HepG2 (cell line): ENCODE data around the gene TMEM63B. TPM values are rescaled to one million over a fixed set of nuclear protein-coding genes. Genes with fewer than 3 reads are reported as not detected.

Source experiments
- ATAC-seq: fragments of 200-7000 bp; cut with Tn5 transposase; 3 replicates; pipeline ENCODE4 v1.9.1; 2020; ENCODE audit warnings: mild to moderate bottlenecking, moderate library complexity
- BruUV-seq: library from RNA; stranded (reverse); fragments of 400-500 nt; replicated peaks from 2 replicates; lab custom pipeline; 2021; lab: Mats Ljungman, UMichigan
- CTCF ChIA-PET: fragments of 300-600 bp; formaldehyde crosslinking; extraction: SDS; loops from one replicate; lab custom pipeline; 2021; ENCODE audit warnings: low total read pairs, inconsistent platforms, low intra/inter-chr PET ratio; lab: Yijun Ruan, JAX
- POLR2A ChIA-PET: fragments of 350-600 bp; sonication (Branson Sonifier 250); formaldehyde crosslinking; loops from one replicate; lab custom pipeline; 2020; ENCODE audit warnings: antibody characterized with exemption, inconsistent platforms; lab: Yijun Ruan, JAX
- DNase-seq: peaks from one replicate; pipeline ENCODE4 v3.0.0-alpha.2; 2015; ENCODE audit warnings: low spot score
- FAIRE-seq: peaks from 3 replicates; lab custom pipeline; 2011; peaks lifted over from hg19 to GRCh38; lab: Jason Lieb, UNC
- H2AFZ ChIP-seq: one replicate; pipeline ENCODE4 v1.6.1; 2011; ENCODE audit warnings: low read length, inconsistent platforms
- H3K27ac ChIP-seq: fragments of 300-600 bp; 3 replicates; pipeline ENCODE4 v1.8.0; 2011; ENCODE audit warnings: mixed run types, mild to moderate bottlenecking, mixed read lengths, low read length, inconsistent platforms; ENCODE audit not compliant: insufficient read depth; ENCODE audit errors: extremely low read length
- H3K27me3 ChIP-seq, 2 experiments: fragments of 200-600 bp in 1 of 2; 2 replicates in 1 of 2; 3 replicates in 1 of 2; pipeline versions ENCODE4 v1.6.0 to v1.8.0; 2011; ENCODE audit warnings: low read length in 2 of 2, mild to moderate bottlenecking in 2 of 2, moderate library complexity in 2 of 2, inconsistent platforms in 1 of 2; ENCODE audit not compliant: insufficient read depth in 2 of 2, control insufficient read depth in 1 of 2
- H3K36me3 ChIP-seq, 2 experiments: fragments of 200-600 bp in 1 of 2; replicated peaks in 1 of 2; 2 replicates in 1 of 2; 3 replicates in 1 of 2; pipeline versions ENCODE4 v1.5.1 to v1.8.0; 2011; ENCODE audit warnings: low read length in 2 of 2, inconsistent platforms in 1 of 2; ENCODE audit not compliant: insufficient read depth in 2 of 2, control insufficient read depth in 1 of 2
- H3K4me1 ChIP-seq: 2 replicates; pipeline ENCODE4 v1.5.1; 2012; ENCODE audit warnings: low read length, inconsistent platforms; ENCODE audit not compliant: insufficient read depth
- H3K4me2 ChIP-seq: 2 replicates; pipeline ENCODE4 v1.6.0; 2011; ENCODE audit warnings: low read depth, low read length, inconsistent platforms
- H3K4me3 ChIP-seq, 3 experiments: fragments of 200-600 bp in 1 of 3; sonication (generic), shearing (Covaris generic) in 1 of 3; replicated peaks in 1 of 3; 2 replicates each; pipeline ENCODE4 v1.5.1; 2011 to 2016; ENCODE audit warnings: low read length in 3 of 3, inconsistent platforms in 2 of 3, low read depth in 2 of 3, mild to moderate bottlenecking in 2 of 3, control low read depth in 1 of 3, mixed read lengths in 1 of 3; ENCODE audit not compliant: insufficient read depth in 1 of 3
- H3K79me2 ChIP-seq: one replicate; pipeline ENCODE4 v1.6.1; 2011; ENCODE audit warnings: low read length, inconsistent platforms; ENCODE audit not compliant: insufficient read depth
- H3K9ac ChIP-seq: 2 replicates; pipeline ENCODE4 v1.6.0; 2011; ENCODE audit warnings: mild to moderate bottlenecking, low read depth, low read length, inconsistent platforms; ENCODE audit not compliant: insufficient read depth
- H3K9me3 ChIP-seq: 2 replicates; pipeline ENCODE4 v1.5.1; 2012; ENCODE audit warnings: mild to moderate bottlenecking, low read length
- H4K20me1 ChIP-seq: 2 replicates; pipeline ENCODE4 v1.6.0; 2011; ENCODE audit warnings: inconsistent platforms, mild to moderate bottlenecking, low read length, moderate library complexity; ENCODE audit not compliant: insufficient read depth
- CTCF ChIP-seq: sonication (generic); formaldehyde crosslinking; IDR thresholded peaks from 2 replicates; pipeline ENCODE4 v1.5.0; 2020; ENCODE audit warnings: mild to moderate bottlenecking, missing genetic modification reagents, moderate library complexity
- EEA1 ChIP-seq: sonication (generic); formaldehyde crosslinking; IDR thresholded peaks from 2 replicates; pipeline ENCODE4 v1.5.1; 2020; ENCODE audit warnings: mild to moderate bottlenecking, missing genetic modification reagents, borderline replicate concordance
- EHMT2 ChIP-seq: fragments of 200-600 bp; sonication (generic); IDR thresholded peaks from 2 replicates; pipeline ENCODE4 v1.7.0; 2017; ENCODE audit warnings: antibody characterized with exemption, low read depth, low read length, borderline replicate concordance
- ETV6 ChIP-seq: sonication (generic); formaldehyde crosslinking; conservative IDR thresholded peaks from 2 replicates; pipeline ENCODE4 v1.4.0; 2020; ENCODE audit warnings: missing genetic modification reagents
- HIVEP1 ChIP-seq: sonication (generic); formaldehyde crosslinking; IDR thresholded peaks from 2 replicates; pipeline ENCODE4 v1.4.0; 2020; ENCODE audit warnings: mild to moderate bottlenecking, missing genetic modification reagents
- KMT2A ChIP-seq: sonication (generic); formaldehyde crosslinking; IDR thresholded peaks from 2 replicates; pipeline ENCODE4 v1.4.0; 2020; ENCODE audit warnings: missing genetic modification reagents
- MIXL1 ChIP-seq: IDR thresholded peaks from 2 replicates; pipeline ENCODE4 v1.6.1; 2016
- NONO ChIP-seq, 2 experiments: fragments of 450-650 bp in 1 of 2; sonication (generic) in 1 of 2; formaldehyde crosslinking in 1 of 2; IDR thresholded peaks in 1 of 2; conservative IDR thresholded peaks in 1 of 2; 2 replicates each; pipeline versions ENCODE4 v1.6.1 to v1.8.0; 2017 to 2022; ENCODE audit warnings: mild to moderate bottlenecking in 1 of 2, missing genetic modification reagents in 1 of 2, moderate library complexity in 1 of 2
- NRL ChIP-seq: sonication (generic); formaldehyde crosslinking; IDR thresholded peaks from 2 replicates; pipeline ENCODE4 v1.5.0; 2020; ENCODE audit warnings: missing genetic modification reagents, mild to moderate bottlenecking, moderate library complexity, borderline replicate concordance
- PATZ1 ChIP-seq: sonication (generic); formaldehyde crosslinking; IDR thresholded peaks from 2 replicates; pipeline ENCODE4 v1.4.0; 2020; ENCODE audit warnings: missing genetic modification reagents
- PCBP1 ChIP-seq: fragments of 200-400 bp; formaldehyde crosslinking; IDR thresholded peaks from 2 replicates; pipeline ENCODE4 v1.6.1; 2017; ENCODE audit warnings: mild to moderate bottlenecking, low read depth, low read length, borderline replicate concordance
- TEAD3 ChIP-seq: optimal IDR thresholded peaks from 2 replicates; pipeline ENCODE3; 2016; ENCODE audit warnings: borderline replicate concordance
- THAP7 ChIP-seq: sonication (generic); formaldehyde crosslinking; IDR thresholded peaks from 2 replicates; pipeline ENCODE4 v1.8.1; 2023; ENCODE audit warnings: mild to moderate bottlenecking, missing genetic modification reagents
- ZBTB7B ChIP-seq: sonication (generic); formaldehyde crosslinking; IDR thresholded peaks from 2 replicates; pipeline ENCODE4 v1.4.0; 2020; ENCODE audit warnings: missing genetic modification reagents
- ZKSCAN8 ChIP-seq: IDR thresholded peaks from 2 replicates; pipeline ENCODE4 v1.6.1; 2016; ENCODE audit warnings: borderline replicate concordance, missing genetic modification reagents, missing compliant biosample characterization
- ZNF598 ChIP-seq: sonication (generic); formaldehyde crosslinking; IDR thresholded peaks from 2 replicates; pipeline ENCODE4 v1.5.1; 2020; ENCODE audit warnings: mild to moderate bottlenecking, missing genetic modification reagents, borderline replicate concordance
- WGBS: methylation state at CpG from one replicate; pipeline ENCODE4 v1.1.6; 2017; ENCODE audit warnings: low lambda C conversion rate; 5-methylcytosine and 5-hydroxymethylcytosine counted together
- in situ Hi-C: cut with HindIII; loops from 2 replicates; pipeline ENCODE4 v1.10.0; 2017; ENCODE audit warnings: low pct_unique_long_range_greater_than_20kb; ENCODE audit not compliant: extremely low pct_ligation_motif_present
- intact Hi-C: fragments of 100-400 bp; cut with micrococcal nuclease; formaldehyde crosslinking; loops from one replicate; pipeline ENCODE4 v1.10.0; 2022; ENCODE audit not compliant: unreplicated experiment
- polyA plus RNA-seq, 8 experiments: library from polyadenylated mRNA; depleted of rRNA in 3 of 8; stranded (reverse) in 7 of 8; unstranded in 1 of 8; fragments of >200 nt; fragmentation: Illumina TruSeq in 4 of 8; extraction: Trizol in 4 of 8; gene quantifications; 2 replicates each; pipeline versions ENCODE4 v1.2.1 to v1.2.3, GENCODE V29; 2011 to 2016; ENCODE audit warnings: low read depth in 4 of 8, missing spikeins in 1 of 8, mixed read lengths in 1 of 8; ENCODE audit not compliant: insufficient read depth in 1 of 8
- total RNA-seq, 5 experiments: library from RNA; depleted of rRNA; stranded (reverse); fragments of >200 nt; fragmentation: Illumina TruSeq; extraction: Trizol; gene quantifications; 2 replicates each; pipeline ENCODE4 v1.2.3, GENCODE V29; 2016; ENCODE audit warnings: low read depth in 1 of 5

TMEM63B gene
- total and polyA plus RNA-seq, 2 of the 13 experiments (the other 11 are each of a cell fraction or from before 2014, with no cell fraction given) = 27.4 to 75.8 TPM

GRCh38 chr6:44172731-44173500, 45.6 kb downstream of the TMEM63B start:
- BruUV-seq = no TSS peak
- in situ Hi-C loops = loop anchor here (5.0 kb wide), 1 partner anchor 49 kb away; the partner anchor contains the start of gene SLC29A1
- Histone ChIP-seq H3K36me3 (no peaks in the 10 kb centered on the region), H3K27ac (no peak overlapping the region), H3K4me3 (peak overlapping the region in 1 of 3 experiments; percentile 13; a peak in 1 of 6 replicates), H3K79me2 (no peaks in the 10 kb centered on the region), H3K4me1 (peaks cover 58% of the 10 kb centered on the region), H3K9ac (no peak overlapping the region), H3K4me2 (peak overlapping the region; percentile 18; the same call in 1 of the 2 replicates), H3K9me3 (no peaks in the 10 kb centered on the region), H2AFZ (no peak overlapping the region), H4K20me1 (no peaks in the 10 kb centered on the region), H3K27me3 (peaks cover 5 to 30% of the 10 kb centered on the region in 2 experiments; a peak in 3 of 5 replicates)
- ChIA-PET CTCF (interaction anchor here (0.7 to 3.1 kb wide), 7 partner anchors 17 to 92 kb away, joined by 3 to 38 read pairs (median 4); partner anchors contain the start of genes NFKBIE and SLC35B2), POLR2A (interaction anchor here (0.9 to 1.5 kb wide), 5 partner anchors 12 to 84 kb away, joined by 4 to 6 read pairs (median 4); partner anchors contain the start of gene SLC35B2)
- ATAC-seq (peak; percentile 82), FAIRE-seq (peak; percentile 60), DNase-seq (peak; percentile 67)
- intact Hi-C loops = loop anchor here (1.0 kb wide), 2 partner anchors 48 to 61 kb away; no protein-coding TSS in a partner anchor
- 6% methylated on average over 13 of the region's 15 CpGs for WGBS
- TF ChIP-seq TEAD3 (CRISPR knock-in tag) = peak; percentile 13
- TF ChIP-seq ZNF598 = 0 out of 2 replicates have a peak, but pooled peaks have one; percentile 55
- 0 out of 2 replicates have a peak, but pooled peaks have one; percentile 68 for TF ChIP-seq PCBP1
- 0 out of 2 replicates have a peak, but pooled peaks have one; percentile 55 for TF ChIP-seq ETV6 (CRISPR knock-in tag)
- TF ChIP-seq MIXL1 = peak; percentile 47; the same call in 1 of the 2 replicates
- 0 out of 2 replicates have a peak, but pooled peaks have one; percentile 31 for TF ChIP-seq ZBTB7B
- peak; percentile 20; the same call in 1 of the 2 replicates for TF ChIP-seq KMT2A (CRISPR knock-in tag)
- no peak for TF ChIP-seq EHMT2
- peak; percentile 86; the same call in 1 of the 2 replicates for TF ChIP-seq EEA1
- TF ChIP-seq NONO (IDR thresholded peaks at IDR 0.05) = no peak
- TF ChIP-seq NONO (CRISPR knock-in tag; conservative IDR thresholded peaks at IDR 0.05) = 0 out of 2 replicates have a peak, but pooled peaks have one; percentile 41
- no peak for TF ChIP-seq ZKSCAN8 (CRISPR knock-in tag)
- TF ChIP-seq NRL (CRISPR knock-in tag) = no peak
- TF ChIP-seq HIVEP1 (CRISPR knock-in tag) = 0 out of 2 replicates have a peak, but pooled peaks have one; percentile 17
- TF ChIP-seq CTCF (CRISPR knock-in tag) = peak; percentile 99
- TF ChIP-seq PATZ1 (CRISPR knock-in tag) = 0 out of 2 replicates have a peak, but pooled peaks have one; percentile 42
- TF ChIP-seq THAP7 (CRISPR knock-in tag) = 0 out of 2 replicates have a peak, but pooled peaks have one; percentile 67
